Epithelial cell of esophagus (primary cell): Measurements from ENCODE around the gene F12.

Experiments used
- DNase-seq: peaks from one replicate; pipeline ENCODE4 v3.0.0; 2010; ENCODE audit warnings: low read depth
- H3K4me3 ChIP-seq: 2 replicates; pipeline ENCODE4 v1.5.1; 2011; ENCODE audit warnings: mild to moderate bottlenecking, low read length, control low read depth
- CTCF ChIP-seq: IDR thresholded peaks from 2 replicates; pipeline ENCODE4 v1.5.1; 2011; ENCODE audit warnings: low read depth, mild to moderate bottlenecking, low read length, control low read depth, inconsistent platforms; ENCODE audit not compliant: insufficient read depth; ENCODE audit errors: missing control alignments

Gene F12

GRCh38 chr5:177435847-177436536 lies 26.6 kb upstream of the F12 start:
- no peak for DNase-seq
- TF ChIP-seq CTCF, result no peak
- H3K4me3 ChIP-seq, result no peak overlapping the region

DNA sequence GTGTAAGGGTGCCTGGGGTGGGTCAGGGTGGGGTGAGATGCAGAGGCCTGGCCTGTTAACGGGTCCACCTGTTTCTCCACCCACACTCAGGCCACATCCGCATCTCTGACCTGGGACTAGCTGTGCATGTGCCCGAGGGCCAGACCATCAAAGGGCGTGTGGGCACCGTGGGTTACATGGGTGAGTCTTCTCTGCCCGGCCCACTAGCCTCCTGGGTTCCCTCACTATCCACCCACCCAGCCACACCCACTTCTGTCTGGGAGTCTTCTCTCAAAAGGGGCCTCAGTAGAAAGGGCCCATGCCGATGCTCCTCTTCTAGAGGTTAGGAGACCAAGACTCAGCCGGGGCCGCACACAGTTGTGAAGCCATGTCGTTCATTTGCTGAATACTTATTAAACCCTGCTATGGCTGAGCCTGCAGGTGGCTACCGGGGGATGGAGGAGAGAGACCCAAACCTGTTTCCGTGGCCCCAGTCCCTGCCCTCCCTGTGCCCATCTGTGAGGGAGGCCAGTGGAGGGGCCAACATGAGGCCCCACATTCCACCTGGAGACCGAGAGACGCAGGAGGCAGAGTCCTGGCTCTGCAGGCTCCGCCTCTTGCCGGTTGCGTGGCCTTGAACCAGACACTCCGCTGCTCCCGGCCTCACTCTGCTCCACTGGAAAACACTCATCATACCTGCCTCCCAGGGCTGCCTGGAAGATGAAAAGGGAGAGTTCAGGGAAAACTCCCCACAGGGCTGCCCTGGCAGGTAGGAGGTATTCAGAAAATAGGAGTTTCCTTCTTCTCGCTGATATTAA lies 25.8 kb upstream of the F12 start:
- no peak overlapping the region for H3K4me3 ChIP-seq
- no peak for DNase-seq
- no peak for TF ChIP-seq CTCF

- no peak for DNase-seq
- no peak for TF ChIP-seq CTCF
- no peak overlapping the region for H3K4me3 ChIP-seq
These were observed 25.1 kb upstream of the F12 start for GRCh38 chr5:177434437-177434836.

- DNase-seq, result no peak
- no peak overlapping the region for H3K4me3 ChIP-seq
- no peak for TF ChIP-seq CTCF
These were observed 24.4 kb upstream of the F12 start for GRCh38 chr5:177433658-177434217.

DNA sequence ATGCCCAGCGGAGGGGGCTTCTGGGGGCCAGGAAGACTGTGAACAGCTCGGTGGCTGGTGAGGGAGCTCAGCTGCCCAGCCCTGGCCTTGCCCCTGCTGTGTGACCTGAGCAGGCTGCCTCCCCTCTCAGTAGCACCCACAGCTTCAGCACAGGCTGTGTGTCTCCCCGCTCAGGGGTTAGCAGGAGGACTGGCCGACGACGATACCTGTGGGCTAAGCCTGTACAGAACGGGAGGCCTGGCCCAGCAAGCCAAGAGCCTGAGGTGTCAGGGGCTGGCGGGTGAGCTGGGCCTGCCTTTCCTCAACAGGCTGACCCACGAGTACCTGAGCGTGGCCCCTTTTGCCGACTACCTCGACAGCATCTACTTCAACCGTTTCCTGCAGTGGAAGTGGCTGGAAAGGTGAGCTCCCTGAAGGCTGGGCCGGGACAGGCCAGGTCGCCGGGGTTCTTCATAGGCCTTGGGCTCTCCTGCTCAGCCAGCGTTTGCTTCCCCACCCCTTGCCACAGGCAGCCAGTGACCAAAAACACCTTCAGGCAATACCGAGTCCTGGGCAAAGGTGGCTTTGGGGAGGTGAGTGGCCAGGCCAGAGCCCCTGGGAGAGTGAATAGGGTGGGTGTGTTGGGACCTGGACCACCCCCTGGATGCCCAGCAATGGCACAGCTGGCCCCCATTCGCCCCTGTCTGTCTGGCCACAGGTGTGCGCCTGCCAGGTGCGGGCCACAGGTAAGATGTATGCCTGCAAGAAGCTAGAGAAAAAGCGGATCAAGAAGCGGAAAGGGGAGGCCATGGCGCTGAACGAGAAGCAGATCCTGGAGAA lies 23.7 kb upstream of the F12 start:
- no peak for TF ChIP-seq CTCF
- no peak overlapping the region for H3K4me3 ChIP-seq
- no peak for DNase-seq

DNA sequence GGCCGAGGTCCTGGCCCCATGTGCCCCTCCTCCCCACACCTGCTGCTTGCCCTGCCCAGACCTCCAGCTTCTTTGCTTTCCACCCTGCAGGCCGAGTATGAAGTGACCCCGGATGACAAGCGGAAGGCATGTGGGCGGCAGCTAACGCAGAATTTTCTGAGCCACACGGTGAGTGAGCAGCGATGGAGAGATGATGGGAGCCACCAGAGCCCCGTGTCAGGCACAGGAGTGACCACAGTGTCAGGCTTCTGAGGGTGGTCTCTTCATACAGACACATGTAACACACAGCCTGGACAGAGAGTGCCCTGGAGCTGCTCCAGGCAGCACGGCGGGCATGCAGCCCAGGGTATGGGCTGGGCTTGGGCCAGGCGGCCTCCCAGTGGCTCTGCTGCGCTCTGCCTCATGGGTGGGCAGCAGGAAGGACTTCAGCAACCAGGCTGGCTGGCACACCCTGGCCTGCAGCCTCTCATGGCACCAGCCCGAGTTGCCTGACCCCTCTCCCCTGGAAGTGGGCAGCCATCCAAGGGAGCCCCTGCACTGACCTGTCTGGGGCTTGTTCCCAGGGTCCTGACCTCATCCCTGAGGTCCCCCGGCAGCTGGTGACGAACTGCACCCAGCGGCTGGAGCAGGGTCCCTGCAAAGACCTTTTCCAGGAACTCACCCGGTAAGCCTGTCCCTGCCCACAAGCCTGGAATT lies 22.9 kb upstream of the F12 start:
- TF ChIP-seq CTCF, result no peak
- DNase-seq, result no peak
- no peak overlapping the region for H3K4me3 ChIP-seq
